GM19324 (cell line): ENCODE measurements around the gene ABCA8.
"Not testable (repeated sequence)": the region's sequence is repeated elsewhere in the genome, so short reads cannot be mapped to it uniquely, and the experiment has no call there.

Experiments
- ATAC-seq: cut with Tn5 transposase; IDR thresholded peaks from one replicate; pipeline ENCODE4 v1.9.1; 2021; ENCODE audit warnings: mild to moderate bottlenecking, moderate library complexity; ENCODE audit not compliant: unreplicated experiment, low FRiP score

ABCA8 gene, protein sequence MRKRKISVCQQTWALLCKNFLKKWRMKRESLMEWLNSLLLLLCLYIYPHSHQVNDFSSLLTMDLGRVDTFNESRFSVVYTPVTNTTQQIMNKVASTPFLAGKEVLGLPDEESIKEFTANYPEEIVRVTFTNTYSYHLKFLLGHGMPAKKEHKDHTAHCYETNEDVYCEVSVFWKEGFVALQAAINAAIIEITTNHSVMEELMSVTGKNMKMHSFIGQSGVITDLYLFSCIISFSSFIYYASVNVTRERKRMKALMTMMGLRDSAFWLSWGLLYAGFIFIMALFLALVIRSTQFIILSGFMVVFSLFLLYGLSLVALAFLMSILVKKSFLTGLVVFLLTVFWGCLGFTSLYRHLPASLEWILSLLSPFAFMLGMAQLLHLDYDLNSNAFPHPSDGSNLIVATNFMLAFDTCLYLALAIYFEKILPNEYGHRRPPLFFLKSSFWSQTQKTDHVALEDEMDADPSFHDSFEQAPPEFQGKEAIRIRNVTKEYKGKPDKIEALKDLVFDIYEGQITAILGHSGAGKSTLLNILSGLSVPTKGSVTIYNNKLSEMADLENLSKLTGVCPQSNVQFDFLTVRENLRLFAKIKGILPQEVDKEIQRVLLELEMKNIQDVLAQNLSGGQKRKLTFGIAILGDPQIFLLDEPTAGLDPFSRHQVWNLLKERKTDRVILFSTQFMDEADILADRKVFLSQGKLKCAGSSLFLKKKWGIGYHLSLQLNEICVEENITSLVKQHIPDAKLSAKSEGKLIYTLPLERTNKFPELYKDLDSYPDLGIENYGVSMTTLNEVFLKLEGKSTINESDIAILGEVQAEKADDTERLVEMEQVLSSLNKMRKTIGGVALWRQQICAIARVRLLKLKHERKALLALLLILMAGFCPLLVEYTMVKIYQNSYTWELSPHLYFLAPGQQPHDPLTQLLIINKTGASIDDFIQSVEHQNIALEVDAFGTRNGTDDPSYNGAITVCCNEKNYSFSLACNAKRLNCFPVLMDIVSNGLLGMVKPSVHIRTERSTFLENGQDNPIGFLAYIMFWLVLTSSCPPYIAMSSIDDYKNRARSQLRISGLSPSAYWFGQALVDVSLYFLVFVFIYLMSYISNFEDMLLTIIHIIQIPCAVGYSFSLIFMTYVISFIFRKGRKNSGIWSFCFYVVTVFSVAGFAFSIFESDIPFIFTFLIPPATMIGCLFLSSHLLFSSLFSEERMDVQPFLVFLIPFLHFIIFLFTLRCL (N-terminal part only)

GRCh38 chr17:68955181-68955841 lies at the start of gene ABCA8:
Gene ABCA8, minus strand, starts transcription at chr17:68955392. Its CDS starts 13,358 bp downstream, at chr17:68942034.
- no peak for ATAC-seq

DNA sequence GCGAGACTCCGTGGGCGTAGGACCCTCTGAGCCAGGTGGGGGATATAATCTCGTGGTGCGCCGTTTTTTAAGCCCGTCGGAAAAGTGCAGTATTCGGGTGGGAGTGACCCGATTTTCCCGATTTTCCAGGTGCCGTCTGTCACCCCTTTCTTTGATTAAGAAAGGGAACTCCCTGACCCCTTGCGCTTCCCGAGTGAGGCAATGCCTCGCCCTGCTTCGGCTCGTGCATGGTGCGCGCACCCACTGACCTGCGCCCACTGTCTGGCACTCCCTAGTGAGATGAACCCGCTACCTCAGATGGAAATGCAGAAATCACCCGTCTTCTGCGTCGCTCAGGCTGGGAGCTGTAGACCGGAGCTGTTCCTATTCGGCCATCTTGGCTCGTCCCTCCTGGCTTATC lies 49.6 kb upstream of the ABCA8 start:
- ATAC-seq = not testable (repeated sequence)

- not testable (repeated sequence) for ATAC-seq
Observed at GRCh38 chr17:68999743-69000142, 44.6 kb upstream of the ABCA8 start.

DNA sequence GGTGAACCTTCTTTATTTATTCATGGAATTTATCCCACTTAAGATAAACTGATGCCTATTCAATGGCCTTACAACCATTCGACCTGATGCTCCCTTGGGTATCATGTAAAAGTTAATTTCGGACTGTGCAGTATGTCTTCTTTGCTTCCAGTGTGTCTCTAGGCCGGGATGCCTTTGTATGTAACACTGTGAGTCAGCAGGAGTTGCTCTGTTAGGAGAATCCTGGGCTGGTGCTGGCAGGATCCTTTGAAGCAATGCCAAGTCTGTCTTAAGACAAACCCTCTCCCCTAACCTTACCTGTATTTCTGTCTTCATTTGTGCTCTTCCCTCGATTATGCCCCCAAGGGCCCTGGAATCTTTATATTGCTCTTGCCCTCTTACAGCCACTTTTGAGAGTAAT lies 37.9 kb upstream of the ABCA8 start:
- no peak for ATAC-seq

DNA sequence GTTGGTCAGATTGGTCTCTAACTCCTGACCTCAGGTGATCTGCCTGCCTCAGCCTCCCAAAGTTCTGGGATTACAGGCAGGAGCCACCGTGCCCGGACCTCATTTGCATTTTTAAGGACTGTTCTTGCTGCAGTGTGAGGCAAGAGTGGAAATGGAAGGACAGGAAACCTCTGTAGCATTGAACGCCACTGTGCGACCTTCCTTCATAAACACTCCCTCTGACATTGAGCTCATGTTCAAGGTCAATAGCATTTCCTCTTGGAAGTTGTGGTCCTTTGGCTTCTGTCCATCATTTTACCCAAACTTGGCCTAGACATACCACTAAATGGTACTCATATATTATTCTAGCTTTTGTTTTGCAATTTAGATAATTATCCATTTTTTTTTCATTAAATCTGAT lies 32.8 kb upstream of the ABCA8 start:
- no peak for ATAC-seq

GRCh38 chr17:68981288-68981687 lies 26.1 kb upstream of the ABCA8 start:
- no peak for ATAC-seq

DNA sequence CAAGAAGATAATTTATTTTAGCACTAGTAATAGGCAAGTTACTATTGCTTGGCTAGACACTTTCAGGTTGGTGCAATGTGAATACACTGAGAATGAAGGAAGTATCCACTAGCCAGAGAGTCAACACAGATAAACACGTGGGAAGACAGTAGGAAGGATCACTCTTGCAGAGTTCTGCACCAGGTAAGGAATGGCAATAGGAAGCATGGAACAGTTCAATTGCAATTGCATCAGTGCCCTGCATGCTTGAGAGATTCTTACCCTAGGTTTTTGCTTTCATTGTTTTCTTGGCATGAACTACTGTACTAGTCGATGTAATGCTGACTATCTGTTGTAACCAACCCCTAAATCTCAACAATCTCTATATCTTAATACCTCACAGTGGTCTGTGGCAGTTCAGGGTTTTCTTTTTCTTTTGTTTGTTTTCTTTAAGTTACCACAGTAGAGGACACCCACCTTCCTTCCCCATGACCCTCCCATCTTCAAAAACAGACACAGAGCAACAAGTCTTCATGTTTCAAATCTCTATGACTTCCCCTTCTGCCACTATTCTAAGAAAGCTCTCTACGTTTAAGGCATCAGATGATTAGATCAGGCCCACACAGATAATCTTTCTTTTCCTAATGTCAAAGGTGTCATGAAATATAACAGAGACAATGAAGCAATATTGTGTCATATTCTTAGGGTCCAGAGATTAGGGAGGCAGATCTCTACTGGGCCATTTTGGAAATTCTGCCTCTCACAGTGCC lies 18.1 kb upstream of the ABCA8 start:
- ATAC-seq = no peak

DNA sequence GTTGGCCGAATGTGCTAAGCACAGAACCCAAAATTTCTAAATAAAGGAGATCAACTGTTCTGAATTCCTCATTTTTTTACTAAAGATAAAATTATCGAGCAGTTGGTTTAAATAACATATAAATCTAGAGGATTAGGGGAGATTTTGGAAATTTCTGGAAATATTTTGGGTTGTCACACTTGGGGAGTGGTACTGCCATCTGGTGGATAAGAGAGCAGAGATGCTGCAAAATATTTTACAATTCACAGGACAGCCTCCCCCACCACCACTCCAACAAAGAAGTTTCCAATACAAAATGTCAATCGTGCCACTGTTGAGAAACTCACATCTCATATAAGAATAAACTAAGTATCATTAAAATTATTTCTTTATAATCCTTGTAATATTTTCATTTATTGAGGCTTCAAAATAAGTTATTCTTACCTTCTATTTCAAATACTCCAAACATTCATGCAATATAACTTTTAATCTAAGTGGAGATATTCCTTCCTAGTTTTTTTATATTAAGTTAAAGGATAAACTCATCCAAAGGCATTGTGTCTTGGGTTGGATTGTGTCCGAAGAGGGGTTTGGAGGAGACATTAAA lies 17.0 kb upstream of the ABCA8 start:
- no peak for ATAC-seq

- no peak for ATAC-seq
Observed at GRCh38 chr17:68969101-68969500, 13.9 kb upstream of the ABCA8 start.

- no peak for ATAC-seq
Observed at GRCh38 chr17:68963958-68964357, 8.8 kb upstream of the ABCA8 start.

DNA sequence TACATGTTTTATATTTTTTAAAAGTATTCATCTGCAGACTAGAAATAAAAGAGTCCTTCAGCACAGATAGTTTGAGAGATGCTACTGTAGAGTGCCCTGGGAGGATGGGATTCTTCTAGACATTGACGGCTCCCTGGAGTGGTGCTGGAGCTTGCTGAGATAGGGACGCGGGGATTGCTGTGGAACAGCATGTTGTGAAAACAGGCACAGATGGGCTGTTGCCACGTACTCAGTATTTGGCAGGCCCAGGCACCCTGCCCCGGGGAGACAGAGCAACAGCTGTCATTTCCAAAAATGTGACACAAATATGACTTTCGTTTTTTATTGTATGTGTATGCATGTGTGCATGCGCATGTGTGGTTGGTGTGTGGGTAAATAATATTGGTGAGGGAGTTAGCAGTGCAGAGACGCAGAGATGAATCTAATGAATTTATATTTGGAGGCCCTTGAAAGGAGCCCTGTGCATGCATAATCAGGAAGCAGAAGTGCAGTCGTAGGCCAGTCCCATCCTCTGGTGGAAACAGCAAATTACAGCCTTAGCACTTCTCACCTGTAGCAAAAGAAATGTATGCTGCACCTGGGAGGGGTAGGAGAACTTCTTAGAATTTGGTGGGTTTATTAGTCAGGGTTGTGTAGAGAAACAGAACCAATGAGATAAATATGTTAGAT lies 6.2 kb upstream of the ABCA8 start:
- ATAC-seq = no peak

DNA sequence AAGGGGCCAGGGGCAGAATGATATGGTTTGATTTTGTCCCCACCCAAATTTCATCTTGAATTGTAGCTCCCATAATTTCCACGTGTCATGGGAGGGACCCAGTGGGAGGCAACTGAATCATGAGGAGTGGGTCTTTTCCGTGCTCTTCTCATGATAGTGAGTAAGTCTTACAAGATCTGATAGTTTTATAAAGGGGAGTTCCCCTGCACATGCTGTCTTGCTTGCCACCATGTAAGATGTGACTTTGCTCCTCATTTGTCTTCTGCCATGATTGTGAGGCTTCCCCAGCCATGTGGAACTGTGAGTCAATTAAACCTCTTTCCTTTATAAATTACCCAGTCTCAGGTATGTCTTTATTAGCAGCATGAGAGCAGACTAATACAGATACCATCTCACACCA lies 3.9 kb upstream of the ABCA8 start:
- ATAC-seq = not testable (repeated sequence)

DNA sequence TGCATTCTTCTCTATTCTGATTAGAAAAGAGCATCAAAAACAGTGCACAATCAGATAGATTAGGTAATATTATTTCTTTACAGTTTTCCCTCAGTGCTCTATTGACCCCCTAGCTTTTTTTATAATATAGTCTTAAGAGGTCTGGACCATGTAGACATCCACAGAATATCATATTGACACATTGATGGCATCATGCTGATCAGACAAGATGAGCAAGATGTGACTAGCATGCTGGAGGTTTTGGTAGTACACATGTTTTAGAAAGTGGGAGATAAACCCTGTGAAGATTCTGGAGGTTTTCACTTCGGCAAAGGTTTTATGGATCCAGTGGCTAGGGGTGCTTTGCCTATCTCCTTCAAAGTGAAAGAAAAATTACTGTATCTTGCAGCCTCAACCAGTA lies 2.8 kb upstream of the ABCA8 start:
- no peak for ATAC-seq

DNA sequence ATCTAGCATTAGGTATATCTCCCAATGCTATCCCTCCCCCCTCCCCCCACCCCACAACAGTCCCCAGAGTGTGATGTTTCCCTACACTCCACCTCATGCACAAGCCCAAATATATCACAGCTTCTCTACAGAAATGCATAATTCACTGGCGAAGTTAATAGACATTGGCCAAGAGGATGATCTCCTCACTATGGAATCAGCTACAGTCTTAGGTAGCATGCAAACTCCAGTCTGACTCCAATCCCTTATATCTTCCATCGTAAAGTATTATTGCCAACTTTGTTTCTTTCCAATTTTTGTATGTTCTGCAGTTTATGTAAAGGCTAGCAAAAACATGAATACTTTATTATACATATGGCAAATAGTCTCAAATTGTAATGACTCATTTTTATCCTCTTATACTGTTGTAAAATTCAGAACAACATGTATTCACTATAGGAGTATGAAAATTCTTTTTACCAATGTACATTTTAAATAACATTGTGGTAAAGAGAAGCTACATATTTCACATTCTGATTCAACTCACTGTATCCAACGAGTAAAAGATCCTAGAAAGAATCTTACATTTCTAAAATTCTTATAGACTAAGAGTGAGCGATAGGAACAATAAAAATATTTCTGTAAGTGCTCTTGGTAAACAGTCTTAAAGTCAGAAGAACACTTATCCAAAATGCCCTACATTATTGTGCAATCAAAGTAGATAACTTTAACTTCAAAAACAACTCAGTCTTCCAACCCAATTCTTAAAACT lies 871 bp downstream of the ABCA8 start:
- no peak for ATAC-seq

DNA sequence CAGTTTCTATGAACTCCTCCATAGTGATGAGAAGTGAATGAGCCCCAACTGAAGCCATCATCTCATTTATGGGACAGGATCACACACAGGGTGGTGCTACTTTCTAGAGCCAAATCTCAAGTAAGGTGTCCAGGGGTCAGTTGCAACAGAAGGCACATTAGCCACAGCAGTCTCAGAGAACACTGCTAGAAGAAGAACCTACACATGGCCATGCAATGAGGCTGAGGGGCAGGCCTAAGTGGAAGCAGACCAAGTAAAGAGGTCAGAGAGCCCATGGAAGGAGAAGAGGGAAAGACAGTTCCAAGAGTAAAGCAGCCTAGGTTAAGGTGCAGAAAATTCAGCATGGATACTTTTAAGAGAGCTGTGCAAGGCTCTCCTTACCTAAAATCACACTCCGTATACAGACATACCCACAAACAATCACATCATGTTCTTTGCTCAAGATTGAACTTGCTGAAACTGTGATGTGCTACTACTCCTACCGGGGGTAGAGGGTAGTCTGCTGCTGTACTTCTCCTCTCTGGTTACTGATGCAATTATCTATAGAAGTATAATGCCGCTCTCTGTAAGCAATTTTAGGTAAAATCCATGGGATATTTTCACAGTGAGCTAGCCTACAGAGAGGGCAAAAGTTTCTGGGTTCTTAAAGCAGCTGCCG lies 1.7 kb downstream of the ABCA8 start:
- ATAC-seq = no peak

- no peak for ATAC-seq
Observed at GRCh38 chr17:68950725-68951124, 4.5 kb downstream of the ABCA8 start.

GRCh38 chr17:68947868-68948267 lies 7.3 kb downstream of the ABCA8 start:
- ATAC-seq = not testable (repeated sequence)
